HG03103 (cell line): ENCODE data around the gene DNAH10.
"Not testable (repeated sequence)": the region's sequence is repeated elsewhere in the genome, so short reads cannot be mapped to it uniquely, and the experiment has no call there.

Source experiments
- ATAC-seq: cut with Tn5 transposase; IDR thresholded peaks from one replicate; pipeline ENCODE4 v1.9.1; 2021; ENCODE audit warnings: low read depth; ENCODE audit not compliant: unreplicated experiment

DNAH10 gene

GRCh38 chr12:123900871-123901376 is 138.8 kb downstream of the DNAH10 start:
- no peak for ATAC-seq

DNA sequence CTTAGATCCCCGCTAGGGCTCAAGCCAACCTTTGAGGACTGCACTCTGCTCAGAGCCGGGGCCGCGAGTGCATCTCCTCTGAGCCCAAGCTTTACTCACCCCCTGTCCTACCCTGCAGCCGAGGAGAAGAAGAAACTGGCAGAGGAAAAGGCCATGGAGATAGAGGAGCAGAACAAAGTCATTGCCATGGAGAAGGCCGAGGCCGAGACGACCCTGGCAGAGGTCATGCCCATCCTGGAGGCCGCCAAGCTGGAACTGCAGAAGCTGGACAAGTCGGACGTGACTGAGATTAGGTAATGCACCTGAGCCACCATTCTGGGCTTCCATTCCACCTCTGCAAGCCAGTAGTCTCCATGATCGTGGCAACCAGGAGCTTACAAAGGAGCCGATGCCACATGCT is 140.7 kb downstream of the DNAH10 start:
- ATAC-seq, result no peak

DNA sequence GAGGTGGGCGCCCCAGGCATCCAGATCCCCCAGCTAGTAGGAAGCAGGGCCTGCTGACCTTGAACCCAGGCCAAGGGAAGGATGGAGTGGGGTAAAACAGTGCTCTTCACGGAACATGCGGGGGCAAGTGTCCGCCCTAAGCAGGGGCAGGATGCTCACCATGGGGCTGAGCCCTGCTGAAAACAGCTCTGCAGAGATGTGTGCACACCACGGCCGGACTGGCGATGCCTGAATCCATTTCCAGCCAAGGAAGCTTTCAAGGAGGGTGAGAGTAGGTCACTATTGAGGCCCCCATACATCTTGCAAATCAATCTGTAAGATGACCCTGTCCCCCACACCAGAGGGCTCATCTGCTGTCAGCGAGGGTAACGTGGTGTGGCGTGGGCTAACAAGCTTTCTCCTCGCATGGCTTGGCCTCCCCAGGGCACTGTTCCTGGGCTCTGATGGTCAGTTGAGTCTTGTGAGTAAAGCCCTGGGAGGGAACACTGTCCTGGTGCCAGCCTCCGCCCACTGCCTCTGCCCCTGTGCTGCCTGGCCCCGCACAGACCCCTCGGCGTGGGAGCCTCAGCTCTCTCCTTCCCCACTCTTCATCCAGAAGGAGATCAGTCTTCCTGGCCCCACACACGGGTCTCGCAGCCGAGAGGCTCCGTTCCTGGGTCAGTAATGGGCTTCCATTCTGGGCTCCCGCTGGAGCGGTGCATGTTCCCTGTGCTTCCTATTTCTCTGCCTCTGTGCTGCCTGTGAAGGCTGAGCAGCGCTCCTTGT is 141.4 kb downstream of the DNAH10 start:
- no peak for ATAC-seq

GRCh38 chr12:123905319-123905925 is 143.3 kb downstream of the DNAH10 start:
- ATAC-seq, result no peak

GRCh38 chr12:123906711-123907420 is 144.8 kb downstream of the DNAH10 start:
- no peak for ATAC-seq

GRCh38 chr12:123907726-123908476 is 145.8 kb downstream of the DNAH10 start:
- no peak for ATAC-seq

DNA sequence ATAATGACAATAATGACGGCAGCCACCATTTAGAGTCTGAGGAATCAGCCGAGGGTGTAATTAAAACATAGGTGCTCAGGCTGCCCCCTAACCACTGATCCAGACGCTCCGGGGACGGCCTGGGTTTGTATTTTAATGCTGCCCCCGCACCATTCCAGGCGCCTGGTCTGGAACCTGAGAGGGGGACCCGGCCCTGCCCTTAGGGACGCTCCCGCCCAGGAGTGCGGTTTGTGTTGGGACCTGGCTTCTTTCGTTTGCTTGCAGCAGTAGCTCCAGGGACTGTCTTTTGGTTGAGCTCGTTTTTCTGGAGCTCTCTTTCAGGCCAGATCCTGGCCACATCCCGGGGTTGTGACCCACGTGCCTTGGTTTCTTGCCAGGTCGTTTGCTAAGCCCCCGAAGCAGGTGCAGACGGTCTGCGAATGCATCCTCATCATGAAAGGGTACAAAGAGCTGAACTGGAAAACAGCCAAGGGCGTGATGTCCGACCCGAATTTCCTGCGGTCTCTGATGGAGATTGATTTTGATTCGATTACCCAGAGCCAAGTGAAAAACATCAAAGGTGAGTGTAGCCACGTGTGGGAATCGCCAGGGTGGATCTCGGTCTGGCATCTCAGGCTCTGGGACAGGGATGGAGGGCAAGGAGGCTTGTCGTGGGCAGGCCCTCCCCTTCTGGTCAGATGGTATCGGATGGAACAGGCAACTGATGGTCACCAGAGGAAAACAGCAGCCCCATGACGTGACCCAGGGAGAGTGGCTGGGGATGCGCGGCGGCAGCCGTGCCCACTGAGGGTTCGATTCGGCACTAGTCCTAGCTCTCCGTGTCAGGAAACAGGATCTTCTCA is 147.0 kb downstream of the DNAH10 start:
- no peak for ATAC-seq

GRCh38 chr12:123910057-123910456 is 148.0 kb downstream of the DNAH10 start:
- no peak for ATAC-seq

GRCh38 chr12:123910761-123911193 is 148.7 kb downstream of the DNAH10 start:
- ATAC-seq, result no peak

GRCh38 chr12:123911672-123912409 is 149.7 kb downstream of the DNAH10 start:
- not testable (repeated sequence) for ATAC-seq

DNA sequence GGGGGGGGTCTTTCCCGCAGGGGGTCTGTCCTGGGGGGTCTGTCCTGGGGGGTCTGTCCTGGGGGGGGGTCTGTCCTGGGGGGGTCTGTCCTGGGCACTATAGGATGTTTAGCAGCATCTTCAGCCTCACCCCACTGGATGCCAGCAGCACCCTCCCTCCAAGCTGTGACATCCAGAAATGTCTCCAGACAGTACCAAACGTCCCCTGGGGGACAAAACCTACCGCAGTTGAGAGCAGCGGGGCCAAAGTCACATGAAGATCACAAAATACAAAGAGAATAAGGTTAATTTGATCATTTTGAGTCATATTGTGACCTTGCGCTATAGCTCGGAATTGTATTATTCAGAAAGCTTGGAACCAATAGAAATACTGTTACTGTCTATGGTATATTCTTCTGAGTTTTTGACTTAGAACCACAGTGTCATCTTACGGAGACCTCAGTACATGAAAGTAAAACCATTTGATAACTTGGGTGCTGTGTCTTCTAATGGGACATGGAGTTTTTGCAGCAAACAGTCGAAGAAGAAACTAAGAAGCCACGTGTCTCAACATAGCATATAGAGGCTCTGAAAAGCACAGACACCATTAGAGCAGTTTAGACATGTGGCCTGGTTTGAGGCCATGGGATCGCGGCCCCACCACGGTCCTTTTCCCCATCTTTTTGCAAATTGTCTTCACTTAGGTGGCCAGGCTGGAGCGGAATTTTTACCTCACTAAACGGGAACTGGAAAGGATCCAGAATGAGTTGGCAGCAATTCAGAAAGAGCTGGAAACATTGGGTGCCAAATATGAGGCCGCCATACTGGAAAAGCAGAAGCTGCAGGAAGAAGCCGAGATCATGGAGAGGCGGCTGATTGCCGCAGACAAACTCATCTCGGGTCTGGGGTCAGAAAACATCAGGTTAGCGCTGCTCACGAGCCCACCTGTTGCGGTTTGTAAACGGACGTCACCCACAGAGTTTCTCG is 150.6 kb downstream of the DNAH10 start:
- no peak for ATAC-seq

DNA sequence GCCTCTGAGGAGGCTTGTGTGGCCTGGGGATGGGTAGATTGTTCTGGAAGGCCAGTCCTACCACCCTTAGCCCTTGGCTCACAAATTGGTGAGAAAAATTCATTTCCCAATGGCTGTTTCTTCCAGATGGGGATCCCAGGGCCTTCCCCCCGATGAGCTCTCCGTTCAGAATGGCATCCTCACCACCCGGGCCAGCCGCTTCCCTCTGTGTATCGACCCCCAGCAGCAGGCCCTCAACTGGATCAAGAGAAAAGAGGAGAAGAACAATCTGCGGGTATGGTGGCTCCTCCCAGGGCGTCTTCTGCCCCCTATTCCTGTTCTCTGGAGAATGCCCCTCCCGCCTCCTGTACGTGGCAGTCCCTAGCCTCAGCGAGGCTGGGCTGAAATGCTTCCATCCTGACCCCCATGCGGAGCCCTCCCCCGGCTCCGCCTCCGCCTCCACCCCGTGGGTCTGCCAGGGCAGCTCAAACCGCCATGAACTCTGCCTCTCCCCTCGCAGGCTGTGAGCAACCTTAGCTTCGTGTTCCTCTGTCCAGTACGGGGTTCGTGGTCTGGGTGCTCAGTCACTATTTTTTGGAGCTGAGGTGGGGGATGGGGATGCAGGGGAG is 152.7 kb downstream of the DNAH10 start:
- no peak for ATAC-seq

- no peak for ATAC-seq
Observed at GRCh38 chr12:123916729-123917128, 154.6 kb downstream of the DNAH10 start.

DNA sequence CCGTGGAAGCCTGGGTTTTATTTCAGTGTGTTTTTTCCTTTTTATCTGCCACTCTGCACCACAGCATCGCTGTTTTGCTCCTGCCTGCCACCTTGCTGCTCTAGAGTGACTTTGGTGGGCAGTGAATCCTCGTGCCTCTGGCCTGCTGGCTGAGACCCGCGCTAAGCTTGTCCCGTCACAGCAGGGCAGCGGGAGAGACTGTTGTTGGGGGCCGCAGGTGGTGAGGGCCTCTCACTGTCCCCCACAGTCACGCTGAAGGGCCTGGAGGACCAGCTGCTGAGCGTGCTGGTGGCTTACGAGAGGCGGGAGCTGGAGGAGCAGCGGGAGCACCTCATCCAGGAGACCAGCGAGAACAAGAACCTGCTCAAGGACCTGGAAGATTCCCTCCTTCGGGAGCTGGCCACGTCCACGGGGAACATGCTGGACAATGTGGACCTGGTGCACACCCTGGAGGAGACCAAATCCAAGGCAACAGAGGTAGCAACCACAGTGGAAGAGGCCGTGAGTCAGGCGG is 155.3 kb downstream of the DNAH10 start:
- ATAC-seq, result no peak

- ATAC-seq, result no peak
Observed at GRCh38 chr12:123919980-123920360, 157.9 kb downstream of the DNAH10 start.

- no peak for ATAC-seq
Observed at GRCh38 chr12:123923038-123923437, 160.9 kb downstream of the DNAH10 start.

DNA sequence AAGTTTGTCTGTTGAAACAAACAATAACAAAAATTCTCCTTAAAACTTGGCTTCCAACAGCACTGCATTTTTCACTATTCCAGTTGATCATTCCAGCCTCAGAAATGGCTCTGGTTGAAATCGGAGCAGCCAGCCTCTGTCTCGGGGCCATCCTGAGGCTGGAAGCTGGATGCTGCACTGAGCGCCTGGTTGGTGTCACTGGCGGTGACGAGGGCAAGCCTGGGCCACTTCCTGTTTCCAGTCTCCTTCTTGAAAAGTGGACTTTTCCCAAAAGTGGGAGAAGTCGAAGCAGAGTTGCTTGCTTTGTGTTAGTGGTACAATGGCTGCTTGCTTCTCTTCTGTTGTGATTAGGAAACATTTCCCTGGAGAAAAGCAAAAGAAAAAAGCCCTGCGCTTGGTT is 161.8 kb downstream of the DNAH10 start:
- ATAC-seq, result no peak
